MCF 10A (cell line): ENCODE measurements around the gene NAALAD2. TPM values are rescaled to one million over a fixed set of nuclear protein-coding genes. Genes with fewer than 3 reads are reported as not detected.
A peak's percentile ranks its signal among the peaks of the same experiment; 100 is the strongest.

Experiments used
- BruUV-seq: library from RNA; stranded (reverse); fragments of 400-500 nt; replicated peaks from 2 replicates; lab custom pipeline; 2021; lab: Mats Ljungman, UMichigan
- CTCF ChIA-PET: fragments of 300-600 bp; sonication (Branson Sonifier 250); formaldehyde crosslinking; extraction: SDS; loops from one replicate; lab custom pipeline; 2021; ENCODE audit warnings: antibody characterized with exemption, inconsistent platforms; lab: Yijun Ruan, JAX
- POLR2A ChIA-PET: fragments of 300-600, 350-650 bp; sonication (Branson Sonifier 250); formaldehyde crosslinking; extraction: SDS; loops from one replicate; lab custom pipeline; 2020; ENCODE audit warnings: antibody characterized with exemption, inconsistent platforms; lab: Yijun Ruan, JAX
- DNase-seq: peaks from one replicate; pipeline ENCODE4 v3.0.0-alpha.2; 2018; ENCODE audit not compliant: unreplicated experiment
- H3K27ac Mint-ChIP-seq: one replicate; pipeline ENCODE4 v1.8.0; 2022; ENCODE audit warnings: mild to moderate bottlenecking, low read depth, mixed read lengths; ENCODE audit not compliant: unreplicated experiment
- H3K27me3 Mint-ChIP-seq: one replicate; pipeline ENCODE4 v1.8.0; 2022; ENCODE audit warnings: mixed read lengths; ENCODE audit not compliant: insufficient read depth, unreplicated experiment
- H3K36me3 Mint-ChIP-seq: one replicate; pipeline ENCODE4 v1.8.0; 2022; ENCODE audit warnings: mild to moderate bottlenecking, moderate library complexity, mixed read lengths; ENCODE audit not compliant: insufficient read depth, unreplicated experiment
- H3K4me1 Mint-ChIP-seq: one replicate; pipeline ENCODE4 v1.8.0; 2022; ENCODE audit warnings: mixed read lengths; ENCODE audit not compliant: insufficient read depth, unreplicated experiment
- H3K4me3 Mint-ChIP-seq: one replicate; pipeline ENCODE4 v1.8.0; 2022; ENCODE audit warnings: mild to moderate bottlenecking, moderate library complexity, mixed read lengths; ENCODE audit not compliant: unreplicated experiment
- H3K9me3 Mint-ChIP-seq: one replicate; pipeline ENCODE4 v1.8.0; 2022; ENCODE audit warnings: mixed read lengths; ENCODE audit not compliant: unreplicated experiment
- CTCF ChIP-seq: fragments of 200-600 bp; IDR thresholded peaks from one replicate; pipeline ENCODE4 v1.8.0; 2022; ENCODE audit warnings: antibody characterized with exemption, mild to moderate bottlenecking; ENCODE audit not compliant: unreplicated experiment
- intact Hi-C: fragments of 100-400 bp; cut with micrococcal nuclease; formaldehyde crosslinking; loops from 2 replicates; pipeline ENCODE4 v1.14.1; 2022
- total RNA-seq: library from RNA; stranded (reverse); gene quantifications from 2 replicates; pipeline ENCODE4 v1.2.3, GENCODE V29; 2022

NAALAD2 gene
- total RNA-seq, 1 experiment from 2014 or later, result not detected

DNA sequence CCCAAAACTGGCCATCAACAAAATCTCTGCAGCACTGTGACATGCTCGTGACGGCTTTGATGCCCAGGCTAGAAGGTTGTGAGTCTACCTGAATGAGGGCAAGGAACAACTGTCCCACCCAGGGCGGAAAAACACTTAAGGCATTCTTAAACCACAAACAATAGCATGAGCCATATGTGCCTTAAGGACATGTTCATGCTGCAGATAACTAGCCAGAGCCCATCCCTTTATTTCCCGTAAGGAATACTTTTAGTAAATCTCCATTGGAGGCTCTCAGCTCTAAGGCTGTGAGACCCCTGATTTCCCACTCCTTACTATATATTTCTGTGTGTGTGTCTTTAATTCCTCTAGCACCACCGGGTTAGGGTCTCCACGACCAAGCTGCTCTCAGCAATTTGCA is 85.0 kb downstream of the NAALAD2 start:
- no peak for TF ChIP-seq CTCF
- H3K36me3 Mint-ChIP-seq, result peaks cover 22% of the 10 kb centered on the region
- peak; percentile 41 for DNase-seq
- ChIA-PET CTCF (interaction anchor here (0.6 to 2.0 kb wide), 3 partner anchors 10 to 1318 kb away, joined by 3 to 13 read pairs (median 3); no protein-coding TSS in a partner anchor), POLR2A (no interaction called here)
- no peaks in the 10 kb centered on the region for H3K27me3 Mint-ChIP-seq
- H3K4me3 Mint-ChIP-seq, result no peak overlapping the region
- H3K9me3 Mint-ChIP-seq, result no peaks in the 10 kb centered on the region
- no TSS peak for BruUV-seq
- peaks cover 39% of the 10 kb centered on the region for H3K4me1 Mint-ChIP-seq
- peak overlapping the region; percentile 39 for H3K27ac Mint-ChIP-seq
- intact Hi-C loops, result no loop called here

- CTCF ChIA-PET, result interaction anchor here (0.7 to 2.0 kb wide), 3 partner anchors 11 to 302 kb away, joined by 3 to 13 read pairs (median 3); no protein-coding TSS in a partner anchor
- intact Hi-C loops, result no loop called here
- DNase-seq, result peak; percentile 82
- Mint-ChIP-seq H3K27ac (peak overlapping the region; percentile 39), H3K4me3 (peak overlapping the region; percentile 96), H3K4me1 (peaks cover 39% of the 10 kb centered on the region), H3K27me3 (no peaks in the 10 kb centered on the region), H3K36me3 (peaks cover 22% of the 10 kb centered on the region), H3K9me3 (no peaks in the 10 kb centered on the region)
- POLR2A ChIA-PET, result interaction anchor here (0.6 to 0.7 kb wide), 2 partner anchors 30 to 1770 kb away, joined by 4 read pairs; no protein-coding TSS in a partner anchor
- no peak for TF ChIP-seq CTCF
- no TSS peak for BruUV-seq
Measured at GRCh38 chr11:90220391-90220790, 85.9 kb downstream of the NAALAD2 start.

DNA sequence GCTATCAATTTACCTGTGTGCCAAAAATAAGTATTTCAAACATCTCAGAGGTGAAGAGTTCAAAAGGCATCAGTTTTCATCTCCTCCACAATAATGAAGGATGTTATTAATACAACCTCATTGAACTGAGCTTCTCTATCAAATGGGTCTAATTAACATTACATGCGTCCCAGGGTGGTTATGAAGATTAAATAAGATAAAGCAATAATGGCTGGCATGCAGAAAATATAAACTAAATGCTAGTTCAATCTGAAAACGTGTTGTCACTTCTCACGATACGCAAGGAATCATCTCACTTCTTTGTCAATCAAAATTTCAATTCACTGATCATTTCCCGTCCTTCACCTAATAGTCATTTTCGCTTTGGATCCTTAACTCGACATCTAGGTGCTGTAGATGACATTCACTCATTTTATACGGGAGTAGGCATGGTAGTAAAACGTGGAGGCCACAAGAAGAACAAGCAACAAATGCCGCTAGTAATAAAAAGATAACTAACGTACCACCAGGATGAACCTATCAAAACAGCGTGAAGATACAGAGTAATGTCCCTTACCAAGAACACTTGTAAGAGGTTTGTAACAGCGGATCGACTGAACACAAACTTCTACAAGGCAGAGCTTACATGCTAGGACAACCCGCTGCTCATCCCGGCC is 87.5 kb downstream of the NAALAD2 start:
- H3K4me3 Mint-ChIP-seq, result peak overlapping the region; percentile 96
- H3K4me1 Mint-ChIP-seq, result peaks cover 31% of the 10 kb centered on the region
- TSS peak; percentile 43 for BruUV-seq
- ChIA-PET POLR2A (interaction anchor here (0.7 to 2.9 kb wide), 6 partner anchors 11 to 979 kb away, joined by 3 to 18 read pairs (median 5); no protein-coding TSS in a partner anchor), CTCF (interaction anchor here (0.7 to 1.6 kb wide), 2 partner anchors 17 to 265 kb away, joined by 3 to 8 read pairs; no protein-coding TSS in a partner anchor)
- H3K36me3 Mint-ChIP-seq, result peaks cover 13% of the 10 kb centered on the region
- peak overlapping the region; percentile 39 for H3K27ac Mint-ChIP-seq
- TF ChIP-seq CTCF, result no peak
- intact Hi-C loops, result no loop called here
- DNase-seq, result no peak
- H3K9me3 Mint-ChIP-seq, result no peaks in the 10 kb centered on the region
- no peaks in the 10 kb centered on the region for H3K27me3 Mint-ChIP-seq

DNA sequence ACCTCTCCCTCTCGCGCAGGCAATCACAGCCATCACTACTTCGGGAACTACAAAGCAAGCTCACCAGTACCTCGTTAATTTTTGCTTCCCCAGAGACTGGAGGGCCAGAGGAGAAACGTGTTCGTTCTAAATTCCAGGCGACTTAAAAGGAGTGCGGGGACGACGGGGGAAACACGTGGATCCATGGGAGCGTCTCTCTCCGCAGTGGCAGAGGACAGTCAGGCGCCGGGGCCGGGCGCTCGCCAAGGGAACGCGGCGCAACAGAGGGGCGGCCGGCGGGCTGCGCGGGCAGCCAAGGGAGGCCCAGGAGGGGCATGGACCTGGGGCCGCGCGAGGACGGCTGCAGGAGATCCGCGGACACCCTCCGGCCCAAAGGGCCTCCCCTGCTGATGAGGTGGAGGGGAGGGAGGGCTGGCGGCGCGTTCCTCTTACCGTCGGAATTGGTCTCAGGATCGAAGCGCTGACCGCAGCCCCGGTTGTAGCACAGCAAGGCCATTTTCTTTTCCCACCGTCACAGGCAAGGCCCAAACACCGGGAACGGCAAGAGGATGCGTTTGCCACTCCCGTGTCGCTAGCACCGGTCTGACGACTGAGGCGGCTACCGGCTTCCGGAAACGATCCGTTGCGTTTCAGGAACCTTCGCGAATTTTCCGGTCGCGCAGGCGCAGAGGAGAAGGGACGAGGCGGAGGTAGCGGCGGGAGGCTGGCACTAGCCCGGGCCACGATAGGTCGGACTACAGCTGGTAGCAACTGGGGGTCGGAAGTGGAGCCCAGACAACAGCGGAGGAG is 88.2 kb downstream of the NAALAD2 start, which contains the start of gene CHORDC1:
Gene CHORDC1 (minus strand): TSS at position 591 of the 789 bp plus-strand sequence. CDS start 95 bp downstream, at position 496.
- peak; percentile 89 for DNase-seq
- CTCF ChIA-PET, result interaction anchor here (1.6 kb wide), 1 partner anchor 18 kb away, joined by 8 read pairs; no protein-coding TSS in a partner anchor
- POLR2A ChIA-PET, result interaction anchor here (0.7 to 2.9 kb wide), 8 partner anchors 8 to 978 kb away, joined by 3 to 18 read pairs (median 5); no protein-coding TSS in a partner anchor
- intact Hi-C loops, result no loop called here
- Mint-ChIP-seq H3K4me3 (peak within 1 kb of the TSS; percentile 96), H3K27ac (peak within 1 kb of the TSS; percentile 39), H3K4me1 (peaks cover 31% of the 10 kb centered on the region), H3K27me3 (no peaks in the 10 kb centered on the region), H3K9me3 (no peaks in the 10 kb centered on the region), H3K36me3 (peaks cover 5% of the 10 kb centered on the region)
- no TSS peak for BruUV-seq
- no peak for TF ChIP-seq CTCF
